ENCODE data around the gene NLGN3.

- TF ChIP-seq EZH2phosphoT487 (IDR thresholded peaks at IDR 0.05; ENCODE audit: low read depth, severe bottlenecking, unreplicated experiment) = no peak
- no peak for TF ChIP-seq CTCF (IDR thresholded peaks at IDR 0.05; ENCODE audit: poor library complexity)
- TF ChIP-seq EZH2 (IDR thresholded peaks at IDR 0.05; ENCODE audit: borderline replicate concordance) = no peak
Measured at GRCh38 chrX:71170660-71171059, 26.0 kb downstream of the NLGN3 start.

All from hepatocyte (in vitro differentiated cells).